Measurements from ENCODE around the gene VHLL.
"Not testable (repeated sequence)": the region's sequence is repeated elsewhere in the genome, so short reads cannot be mapped to it uniquely, and the experiment has no call there.

The VHLL gene

GRCh38 chr1:156337888-156338179 lies 38.7 kb upstream of the VHLL start:
- no peak for TF ChIP-seq CTCF (IDR thresholded peaks at IDR 0.05; ENCODE audit: insufficient read depth, low read depth, low read length, missing control alignments)
- DNase-seq (ENCODE audit: low read depth), result no peak
- peak overlapping the region; percentile 84 for H3K4me3 ChIP-seq (ENCODE audit: low read depth, low read length)

- TF ChIP-seq CTCF (IDR thresholded peaks at IDR 0.05; ENCODE audit: insufficient read depth, low read depth, low read length, missing control alignments), result no peak
- DNase-seq (ENCODE audit: low read depth), result peak; percentile 7
- peak overlapping the region; percentile 84 for H3K4me3 ChIP-seq (ENCODE audit: low read depth, low read length)
These were observed 38.2 kb upstream of the VHLL start for GRCh38 chr1:156337052-156337887.

GRCh38 chr1:156336242-156336641 lies 37.1 kb upstream of the VHLL start:
- H3K4me3 ChIP-seq (ENCODE audit: low read depth, low read length), result peak overlapping the region; percentile 84
- peak; percentile 39 for TF ChIP-seq CTCF (IDR thresholded peaks at IDR 0.05; ENCODE audit: insufficient read depth, low read depth, low read length, missing control alignments)
- DNase-seq (ENCODE audit: low read depth), result peak; percentile 41

GRCh38 chr1:156323179-156323578 lies 24.1 kb upstream of the VHLL start:
- not testable (repeated sequence) for DNase-seq (ENCODE audit: low read depth)

GRCh38 chr1:156320560-156320959 lies 21.5 kb upstream of the VHLL start:
- no peak for DNase-seq (ENCODE audit: low read depth)

More at GRCh38 chr1:156323179-156323578, 24.1 kb upstream of the VHLL start:
- not testable (repeated sequence) for H3K4me3 ChIP-seq (ENCODE audit: low read depth, low read length)

GRCh38 chr1:156319664-156320063 lies 20.6 kb upstream of the VHLL start:
- peak; percentile 18 for DNase-seq (ENCODE audit: low read depth)
- peak; percentile 36 for TF ChIP-seq CTCF (IDR thresholded peaks at IDR 0.05; ENCODE audit: insufficient read depth, low read depth, low read length, missing control alignments)
- H3K4me3 ChIP-seq (ENCODE audit: low read depth, low read length), result no peak overlapping the region

More at GRCh38 chr1:156320560-156320959, 21.5 kb upstream of the VHLL start:
- no peak overlapping the region for H3K4me3 ChIP-seq (ENCODE audit: low read depth, low read length)
- TF ChIP-seq CTCF (IDR thresholded peaks at IDR 0.05; ENCODE audit: insufficient read depth, low read depth, low read length, missing control alignments), result no peak

- H3K4me3 ChIP-seq (ENCODE audit: low read depth, low read length), result no peak overlapping the region
- TF ChIP-seq CTCF (IDR thresholded peaks at IDR 0.05; ENCODE audit: insufficient read depth, low read depth, low read length, missing control alignments), result no peak
- no peak for DNase-seq (ENCODE audit: low read depth)
These were observed 17.8 kb upstream of the VHLL start for GRCh38 chr1:156316909-156317308.
